ENCODE measurements around the gene SPAG16.

SPAG16 gene

DNA sequence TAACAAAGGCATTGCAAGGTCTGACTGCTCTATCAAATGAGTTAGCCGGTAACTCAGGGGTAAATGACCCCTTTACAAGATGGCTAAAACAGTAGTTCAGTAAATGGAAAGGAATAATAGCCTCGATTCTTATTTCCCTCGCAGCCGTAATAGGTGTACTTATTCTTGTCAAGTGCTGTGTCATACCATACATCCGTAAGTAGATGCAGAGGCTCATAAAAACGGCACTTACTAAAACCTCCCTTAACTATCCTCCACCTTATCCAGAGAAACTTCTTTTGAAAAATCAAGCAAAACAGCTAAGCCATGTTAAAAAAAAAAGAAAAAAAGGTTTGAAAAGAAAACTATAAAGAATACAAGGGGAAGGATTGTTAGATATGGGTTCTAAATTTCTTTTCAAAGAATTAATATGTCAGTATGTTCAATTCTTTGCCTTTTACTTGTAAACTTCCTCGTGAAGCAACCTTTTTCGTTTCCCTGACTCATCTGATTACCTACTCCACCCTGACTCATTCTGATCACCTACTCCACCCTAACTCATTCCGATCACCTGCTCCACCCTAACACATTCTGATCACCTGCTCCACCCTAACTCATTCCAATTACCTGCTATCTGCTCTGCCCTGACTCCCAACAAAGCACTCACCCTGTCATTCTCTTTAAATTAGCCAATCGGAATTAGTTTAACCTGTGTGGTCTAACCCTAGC lies 127.5 kb downstream of the SPAG16 start:
- no peak for DNase-seq (ENCODE audit: low spot score)

DNA sequence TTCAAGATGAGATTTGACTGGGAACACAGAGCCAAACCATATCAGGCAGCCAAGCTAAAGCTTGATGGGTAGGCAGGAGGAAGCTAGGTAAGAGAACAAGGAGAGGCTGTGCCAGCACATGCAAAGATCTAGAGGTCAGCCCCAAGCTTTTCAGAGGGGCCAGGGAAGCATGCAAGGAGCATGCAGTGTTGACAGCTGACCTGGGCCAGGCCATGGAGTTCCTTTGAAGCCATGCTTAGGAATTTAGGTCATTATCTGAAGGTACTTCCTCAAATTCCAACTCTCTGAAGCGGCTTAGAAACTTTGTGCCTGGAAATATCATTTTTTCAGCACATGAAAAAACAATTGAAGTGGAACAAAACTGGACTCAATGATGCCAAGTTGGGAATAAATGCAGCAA lies 130.8 kb downstream of the SPAG16 start:
- DNase-seq (ENCODE audit: low spot score) = no peak

DNA sequence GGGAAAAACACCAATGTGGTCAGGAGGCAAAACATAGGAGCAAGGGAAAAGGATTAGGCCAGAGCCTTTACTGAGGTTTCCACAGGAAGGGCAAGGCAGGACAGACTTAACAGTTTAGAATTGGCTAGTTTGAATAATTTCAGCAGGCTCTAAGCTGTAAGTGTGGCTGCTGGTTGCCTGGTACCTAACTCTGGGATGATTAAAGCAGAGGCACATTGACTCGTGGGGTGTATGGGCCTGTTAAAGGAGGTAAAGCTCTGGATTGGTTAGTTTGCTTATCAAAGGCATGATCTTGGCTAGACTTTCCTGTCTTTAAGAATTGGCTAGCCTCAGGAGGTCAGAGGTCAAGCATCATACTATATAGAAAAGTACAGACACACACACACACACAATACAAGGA lies 132.6 kb downstream of the SPAG16 start:
- no peak for DNase-seq (ENCODE audit: low spot score)

DNA sequence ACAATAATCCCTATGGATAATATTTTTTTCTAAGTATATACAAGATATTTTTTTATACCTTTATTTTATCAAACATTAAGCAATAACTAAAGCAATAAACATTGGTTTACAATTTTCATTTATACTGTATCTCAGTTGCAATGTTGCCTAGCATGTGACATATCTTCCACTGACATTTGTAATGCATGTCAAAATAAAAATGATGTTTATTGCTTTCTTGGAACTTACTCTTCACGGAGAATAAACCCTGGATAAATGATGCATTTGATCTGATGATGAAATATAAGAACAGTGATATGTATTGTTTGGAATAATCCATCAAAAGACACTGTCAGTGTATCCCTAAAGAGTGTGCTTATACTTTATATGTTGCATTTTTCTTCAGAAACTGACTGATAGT lies 135.7 kb downstream of the SPAG16 start:
- DNase-seq (ENCODE audit: low spot score) = no peak

DNA sequence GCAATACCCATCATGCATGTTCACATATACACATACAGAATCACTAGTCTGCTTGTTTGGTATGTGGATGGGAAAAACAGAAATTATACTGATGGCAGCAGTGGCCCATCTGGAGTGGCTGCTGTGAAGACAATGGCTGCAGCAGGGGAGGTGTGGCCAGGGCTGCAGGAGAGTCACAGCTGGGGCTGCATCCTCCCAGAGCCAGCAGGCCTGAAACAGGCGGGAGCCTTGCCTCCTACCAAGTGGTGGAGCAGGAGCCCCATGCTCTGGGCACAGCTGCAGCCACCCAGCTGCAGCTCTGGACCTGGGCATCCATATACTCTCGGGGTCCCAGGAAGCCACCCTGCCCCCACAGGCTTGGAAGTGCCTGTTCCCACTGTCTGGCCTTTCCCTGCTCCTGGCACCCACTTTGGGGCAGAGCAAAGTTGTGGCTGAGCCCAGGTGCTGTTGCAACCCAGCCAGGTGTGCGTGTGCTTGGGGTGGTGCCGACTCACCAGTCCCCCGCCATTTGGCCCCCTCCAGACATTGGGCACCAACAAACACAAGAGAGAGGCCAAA lies 136.6 kb downstream of the SPAG16 start:
- no peak for DNase-seq (ENCODE audit: low spot score)

DNA sequence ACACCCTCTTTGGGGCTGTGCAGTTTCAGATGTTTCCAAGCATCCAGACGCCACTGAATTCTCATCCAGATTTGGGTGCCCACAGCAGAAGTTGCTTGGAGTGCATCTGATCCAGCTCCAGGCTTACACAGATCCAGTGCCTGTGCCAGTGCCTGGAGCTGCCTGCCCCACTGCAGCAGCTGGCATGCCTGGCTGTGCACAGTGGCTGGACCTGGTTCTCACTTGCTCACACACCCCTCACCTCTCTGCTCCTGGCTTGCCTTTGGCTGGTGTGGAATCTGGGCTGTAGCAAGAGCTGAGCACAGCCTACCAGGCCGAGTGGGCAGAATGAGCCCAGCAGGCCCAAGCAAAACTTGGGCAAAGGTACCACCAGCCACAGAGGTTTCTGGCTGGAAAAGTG lies 137.9 kb downstream of the SPAG16 start:
- DNase-seq (ENCODE audit: low spot score) = no peak

DNA sequence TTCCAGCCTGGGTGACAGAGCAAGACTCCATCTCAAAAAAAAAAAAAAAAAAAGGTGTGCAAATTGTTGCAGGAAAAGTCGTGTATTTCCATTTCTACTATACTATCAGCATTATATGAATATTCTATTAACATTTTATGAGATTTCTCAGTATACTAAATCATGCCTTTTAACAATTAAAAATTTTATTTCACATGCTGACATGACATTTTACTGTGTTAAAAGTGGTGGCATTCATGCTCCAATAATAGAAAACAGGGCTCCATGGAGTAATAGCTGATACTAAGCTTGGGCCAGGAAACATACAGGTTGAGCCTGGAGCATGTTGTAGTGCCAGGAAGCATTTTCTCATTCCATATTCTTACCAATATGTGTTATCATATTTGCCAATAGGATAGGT lies 141.4 kb downstream of the SPAG16 start:
- DNase-seq (ENCODE audit: low spot score) = no peak

DNA sequence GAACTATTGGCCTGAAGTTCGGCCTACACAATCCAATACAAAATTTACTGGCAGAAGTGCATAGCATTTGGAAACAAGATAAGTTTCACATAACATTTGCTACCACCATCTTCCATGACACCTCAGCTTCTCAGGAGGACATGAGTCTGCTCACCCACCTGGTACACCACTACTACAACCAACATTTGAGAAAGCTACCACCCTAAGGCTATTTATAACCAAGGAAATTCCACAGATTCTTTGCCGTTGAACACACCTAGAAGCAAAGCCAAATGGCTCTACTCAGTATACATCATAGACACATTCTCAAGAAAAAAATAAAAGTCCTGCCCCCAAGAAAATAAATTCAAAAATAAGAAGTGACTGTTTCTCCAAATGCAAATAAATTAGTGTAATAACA lies 145.3 kb downstream of the SPAG16 start:
- DNase-seq (ENCODE audit: low spot score) = no peak

DNA sequence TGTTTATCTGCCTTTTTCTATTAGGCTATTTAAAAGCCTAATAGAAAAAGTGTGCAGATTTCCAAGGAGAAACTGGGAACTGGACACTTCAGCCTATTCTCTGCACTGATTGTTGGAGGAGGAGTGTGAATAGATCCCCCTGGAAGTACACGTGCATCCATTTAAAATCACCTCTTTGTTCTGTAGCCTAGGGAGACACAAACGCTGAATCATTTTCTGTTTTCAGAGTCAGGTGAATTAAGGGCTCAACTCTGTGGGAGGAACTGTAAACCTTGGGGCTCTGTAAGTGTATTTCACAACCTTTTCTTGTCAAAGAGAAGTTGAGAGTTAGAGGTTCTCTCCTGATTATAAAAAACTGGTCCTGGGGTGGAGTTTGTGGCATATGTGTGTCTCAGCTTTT lies 159.7 kb downstream of the SPAG16 start:
- no peak for DNase-seq (ENCODE audit: low spot score)

DNA sequence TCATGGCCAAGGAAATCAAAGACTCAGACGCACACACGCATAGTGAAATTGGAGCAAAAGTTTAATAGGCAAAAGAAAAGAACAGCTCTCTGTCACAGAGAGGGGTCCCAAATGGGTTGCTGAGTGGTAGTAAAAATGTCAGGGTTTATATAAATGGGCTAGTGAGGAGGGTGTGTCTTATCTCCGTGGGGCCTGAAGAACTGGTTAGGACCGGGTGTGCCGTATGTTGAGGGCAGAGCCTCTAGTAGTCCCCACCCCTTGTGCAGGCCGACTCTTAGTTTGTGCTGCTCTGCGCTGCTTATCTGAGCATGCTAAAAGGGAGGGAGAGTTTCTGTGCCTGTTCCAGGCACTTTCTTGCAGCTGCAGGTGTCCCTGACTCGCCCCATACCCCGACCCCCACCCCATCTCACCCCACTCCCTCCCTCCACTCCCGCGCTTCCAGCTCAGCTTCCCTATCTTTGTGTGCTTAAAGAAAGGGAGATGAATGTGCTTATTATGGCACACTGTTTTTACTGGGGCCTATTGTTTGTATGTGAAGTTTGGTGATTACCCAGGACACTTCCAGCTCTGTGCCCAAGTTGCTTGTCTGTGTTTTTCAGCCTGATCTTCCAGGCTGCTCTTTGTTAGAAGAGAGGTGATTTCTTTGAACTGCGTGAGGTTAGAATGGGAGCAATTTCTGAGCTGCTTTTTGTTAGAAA lies 167.4 kb downstream of the SPAG16 start:
- no peak for DNase-seq (ENCODE audit: low spot score)

DNA sequence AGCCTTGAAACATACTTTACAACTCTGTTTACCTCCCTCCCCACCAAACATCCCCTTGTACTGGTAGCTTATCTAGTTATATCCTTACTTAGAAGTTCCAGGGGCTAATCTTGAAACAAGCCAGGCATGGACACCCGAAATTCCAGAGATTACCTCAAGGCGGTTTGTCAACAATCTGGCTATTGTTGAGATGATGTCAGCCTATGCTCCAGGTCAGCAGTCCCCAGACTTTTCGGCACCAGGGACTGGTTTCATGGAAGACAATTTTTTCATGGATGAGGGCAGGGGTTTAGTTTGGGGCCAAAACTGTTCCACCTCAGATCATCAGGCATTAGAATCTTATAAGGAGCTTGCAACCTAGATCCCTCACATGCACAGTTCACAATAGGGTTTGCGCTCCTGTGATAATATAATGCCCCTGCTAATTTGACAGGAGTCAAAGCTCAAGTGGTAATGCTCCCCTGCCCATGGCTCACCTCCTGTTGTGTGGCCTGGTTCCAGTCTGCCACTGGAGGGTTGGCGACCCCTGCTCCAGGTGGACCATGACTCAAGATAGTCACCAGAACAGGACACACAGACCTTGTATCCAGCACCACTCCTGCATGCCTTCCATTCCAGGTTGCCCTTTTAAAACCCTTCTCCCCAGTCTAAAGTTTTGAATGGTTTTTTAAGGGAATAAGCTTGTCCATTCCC lies 171.2 kb downstream of the SPAG16 start:
- DNase-seq (ENCODE audit: low spot score) = no peak

DNA sequence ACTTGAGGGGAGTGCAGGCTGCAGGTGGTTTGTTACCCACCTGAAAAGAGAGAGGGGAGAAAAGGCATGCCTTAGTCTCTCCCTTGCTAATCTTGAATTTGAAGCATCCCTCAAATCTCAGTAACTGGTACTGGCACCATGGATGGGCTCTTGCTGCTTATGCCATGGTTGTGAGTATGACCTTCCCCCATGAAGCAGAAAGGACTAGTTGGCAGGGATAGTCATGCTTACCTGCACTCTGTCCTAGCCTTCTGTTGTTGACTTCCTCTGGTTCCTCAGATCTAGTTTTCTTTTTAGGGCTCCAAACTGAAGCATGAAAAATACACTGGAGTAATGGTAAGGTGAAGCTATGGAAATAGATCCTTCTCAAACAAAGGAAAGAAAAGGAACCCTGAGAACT lies 191.2 kb downstream of the SPAG16 start:
- no peak for DNase-seq (ENCODE audit: low spot score)

DNA sequence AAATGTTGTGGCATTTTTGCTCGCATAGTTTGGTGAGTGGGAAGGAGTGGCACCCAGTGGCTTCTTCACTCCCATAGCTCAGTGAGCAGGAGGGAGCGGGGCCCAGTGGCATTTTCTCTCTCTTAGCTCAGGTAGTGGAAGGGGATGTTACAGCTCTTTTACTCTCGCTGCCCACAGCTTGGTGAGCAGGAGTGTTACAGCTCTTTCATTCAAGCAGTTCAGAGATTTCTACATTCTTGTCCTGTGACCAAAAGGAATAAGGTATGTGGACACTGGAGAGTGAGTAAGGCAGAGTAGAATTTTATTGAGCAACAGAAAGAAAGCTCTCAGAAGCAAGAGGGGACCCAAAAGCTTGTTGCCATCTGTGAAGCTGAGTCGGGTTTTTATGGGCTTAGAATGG lies 192.4 kb downstream of the SPAG16 start:
- DNase-seq (ENCODE audit: low spot score) = no peak

DNA sequence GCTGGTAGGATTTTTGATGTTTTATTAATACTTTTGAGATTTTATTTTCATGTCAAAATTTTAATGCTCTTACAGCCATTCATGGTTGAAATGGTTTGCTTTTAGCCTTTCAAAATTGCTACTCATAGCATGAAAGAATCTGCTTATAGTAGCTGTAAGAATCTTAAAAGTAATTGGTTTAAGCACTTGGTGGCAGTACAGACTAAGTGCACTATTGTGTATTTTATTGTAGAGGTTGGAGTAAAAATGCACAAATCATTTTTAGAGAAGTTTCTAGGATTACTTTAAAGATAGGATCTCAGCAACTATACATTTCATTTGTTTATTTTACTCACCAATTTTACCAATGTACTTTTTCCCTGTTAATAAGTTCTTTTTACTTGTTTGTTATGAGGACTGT lies 205.8 kb downstream of the SPAG16 start:
- no peak for DNase-seq (ENCODE audit: low spot score)

DNA sequence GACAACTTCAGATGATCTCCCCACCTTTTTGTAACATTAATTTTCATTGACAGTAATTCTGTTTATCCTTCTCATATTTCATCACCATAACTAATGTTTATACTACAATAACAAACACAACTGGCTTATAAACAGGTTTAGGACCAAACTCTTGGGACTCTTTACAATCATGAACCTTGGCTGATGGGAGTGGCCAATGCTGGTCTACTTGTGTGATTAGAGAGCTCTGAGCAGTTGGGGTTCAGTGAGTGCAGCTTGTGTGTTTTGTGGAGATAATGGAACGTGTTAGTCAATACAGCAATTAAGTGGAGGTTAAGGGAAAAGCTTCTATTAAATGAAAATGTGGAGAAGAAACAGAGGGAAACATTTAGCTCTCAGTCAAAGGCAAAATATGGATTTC lies 207.1 kb downstream of the SPAG16 start:
- DNase-seq (ENCODE audit: low spot score) = no peak

DNA sequence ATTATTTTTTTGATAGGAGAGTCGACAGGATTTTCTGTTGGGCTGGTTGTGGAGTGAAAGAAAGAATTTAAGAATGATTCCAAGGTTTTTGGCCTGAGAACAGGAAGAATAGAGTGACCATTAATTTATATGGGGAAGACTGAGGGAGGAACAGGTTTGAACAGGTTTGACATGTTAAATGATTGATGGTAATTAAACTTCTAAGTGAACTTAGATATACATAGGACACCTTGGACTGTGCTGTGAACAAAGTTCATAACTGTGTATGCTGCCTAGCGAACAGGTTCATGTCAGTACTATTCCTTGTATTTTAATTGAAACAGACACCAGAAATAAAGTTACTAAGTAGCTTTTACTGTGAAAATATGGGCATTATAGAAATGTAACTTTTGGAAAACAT lies 212.0 kb downstream of the SPAG16 start:
- no peak for DNase-seq (ENCODE audit: low spot score)

DNA sequence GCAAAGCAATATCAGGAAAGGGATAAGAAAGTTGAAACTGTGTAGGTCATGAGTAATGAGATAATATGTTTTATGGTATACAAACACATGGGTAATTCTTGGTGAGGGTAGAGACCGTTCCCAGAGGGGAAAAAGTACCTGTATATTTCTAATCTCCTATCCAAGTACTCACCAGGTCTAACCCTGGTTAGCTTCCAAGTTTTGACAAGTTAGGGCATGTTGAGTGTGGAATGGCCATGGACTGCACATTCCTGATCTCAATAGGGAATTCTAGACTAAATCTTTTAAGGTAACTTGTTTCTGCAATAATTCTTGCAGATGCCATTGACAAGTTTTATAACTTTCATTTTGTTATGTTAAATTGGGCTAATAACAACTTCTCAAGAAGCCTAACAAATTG lies 216.6 kb downstream of the SPAG16 start:
- DNase-seq (ENCODE audit: low spot score) = no peak

DNA sequence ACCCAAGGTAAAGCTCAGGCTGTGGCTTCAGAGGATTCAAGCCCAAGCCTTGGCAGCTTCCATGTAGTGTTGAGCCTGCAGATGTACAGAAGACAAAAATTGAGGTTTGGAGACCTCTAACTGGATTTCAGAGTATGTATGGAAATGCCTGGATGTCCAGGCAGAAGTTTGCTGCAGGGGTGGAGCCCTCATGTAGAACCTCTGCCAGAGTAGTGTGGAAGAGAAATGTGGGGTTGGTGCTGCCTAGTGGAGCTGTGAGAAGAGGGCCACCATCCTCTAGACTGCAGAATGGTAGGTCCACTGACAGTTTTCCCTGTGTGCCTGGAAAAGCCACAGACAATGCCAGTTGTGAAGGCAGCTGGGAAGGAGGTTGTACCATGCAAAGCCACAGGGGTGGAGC lies 239.9 kb downstream of the SPAG16 start:
- DNase-seq (ENCODE audit: low spot score) = no peak

DNA sequence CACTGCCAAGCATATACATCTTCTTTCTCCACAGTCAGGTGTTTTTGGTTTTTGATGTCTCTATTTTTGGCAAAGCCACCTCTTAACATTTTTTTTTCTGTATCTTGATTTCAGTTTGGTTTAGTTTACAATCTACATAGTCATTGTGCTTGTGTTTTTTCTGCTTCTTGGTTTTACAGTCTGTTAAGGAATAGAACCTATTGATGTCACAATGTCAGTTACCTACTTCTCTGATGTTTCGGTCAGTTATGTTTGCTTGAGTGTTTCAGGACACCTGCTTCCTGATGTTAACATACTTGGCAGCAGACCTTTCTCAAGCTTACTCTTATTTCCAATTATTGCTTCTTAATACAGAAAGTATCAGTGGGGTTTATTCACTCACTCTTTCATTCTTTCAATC lies 253.3 kb downstream of the SPAG16 start:
- DNase-seq (ENCODE audit: low spot score) = no peak

DNA sequence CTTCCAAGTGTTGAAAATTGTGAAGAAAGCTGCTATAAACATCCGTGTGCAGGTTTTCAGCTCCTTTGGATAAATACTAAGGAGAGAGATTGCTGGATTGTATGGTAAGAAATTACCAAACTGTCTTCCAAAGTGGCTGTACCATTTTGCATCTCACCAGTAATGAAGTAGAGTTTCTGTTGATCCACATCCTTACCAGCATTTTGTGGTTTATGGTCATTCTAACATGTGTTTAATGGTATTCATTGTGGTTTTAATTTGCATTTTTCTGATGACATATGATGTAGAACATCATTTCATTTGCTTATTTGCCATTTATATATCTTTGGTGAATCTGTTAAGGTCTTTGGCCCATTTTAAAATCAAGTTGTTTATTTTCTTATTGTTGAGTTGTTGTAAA lies 260.7 kb downstream of the SPAG16 start:
- DNase-seq (ENCODE audit: low spot score) = no peak

DNA sequence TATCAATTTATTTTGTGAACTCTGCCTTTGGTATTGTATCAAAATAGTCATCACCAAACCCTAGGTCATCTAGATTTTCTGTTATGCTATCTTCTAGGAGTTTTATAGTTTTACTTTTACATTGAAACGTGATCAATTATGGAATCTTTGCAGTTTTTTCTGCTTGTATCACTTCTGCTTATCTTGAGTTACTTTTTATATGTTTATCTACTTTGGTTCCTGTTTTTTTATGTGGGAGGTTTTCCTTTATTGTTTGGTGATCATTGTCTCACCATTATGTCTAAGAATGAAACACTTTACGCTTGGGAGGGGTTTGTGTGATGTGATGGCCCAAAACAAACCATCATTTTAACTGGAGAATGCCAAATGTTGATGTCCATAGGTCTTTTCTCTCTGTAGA lies 261.2 kb downstream of the SPAG16 start:
- DNase-seq (ENCODE audit: low spot score) = no peak

DNA sequence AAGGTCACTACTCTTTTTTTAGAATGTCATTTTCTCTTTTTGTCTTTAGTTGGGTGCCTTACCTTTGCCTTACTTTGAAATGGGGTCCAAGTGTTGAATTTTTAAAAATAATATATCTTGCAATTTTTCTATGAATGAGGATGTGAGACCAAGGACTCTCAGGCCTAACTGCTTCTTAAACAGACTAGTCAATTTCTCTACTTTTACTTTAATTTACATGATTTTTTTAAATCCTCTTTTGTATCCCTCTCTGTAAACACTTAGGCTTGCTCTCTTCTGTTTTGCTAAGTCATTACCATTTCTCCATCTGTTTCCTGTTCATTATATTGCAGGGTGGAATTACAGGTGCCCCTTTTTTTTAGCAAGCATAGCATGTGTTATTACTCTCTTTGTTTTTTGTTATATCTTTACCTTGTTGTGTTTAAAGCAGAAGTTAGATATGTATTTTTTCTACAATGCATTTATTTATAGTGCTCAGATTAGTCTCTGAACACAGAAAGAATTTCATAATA lies 261.8 kb downstream of the SPAG16 start:
- no peak for DNase-seq (ENCODE audit: low spot score)

DNA sequence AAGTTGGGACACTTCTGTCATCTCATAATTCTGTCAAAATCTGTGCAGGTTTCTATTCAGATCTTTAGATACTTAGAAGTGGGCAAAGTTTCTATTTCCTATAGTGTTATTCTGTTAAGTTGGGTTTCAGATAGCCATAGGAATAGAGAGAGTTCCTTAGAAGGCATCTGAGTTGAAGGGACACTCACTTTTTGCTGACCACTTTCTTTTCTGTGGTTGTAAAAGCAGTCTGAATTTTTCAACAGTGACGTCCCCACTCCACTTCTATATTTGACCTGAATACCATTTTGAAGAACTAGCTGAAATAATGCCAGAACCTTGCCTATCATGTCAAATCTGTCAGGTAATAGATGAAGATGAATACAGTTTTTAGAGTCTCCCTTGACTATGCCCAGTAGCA lies 267.3 kb downstream of the SPAG16 start:
- no peak for DNase-seq (ENCODE audit: low spot score)

All from left forelimb (tissue), 1 donor.